SK-N-SH (cell line): ENCODE data around the gene ABCG4.
A peak's percentile ranks its signal among the peaks of the same experiment; 100 is the strongest.

ENCODE experiments used
- CHD2 ChIP-seq: fragments of 150-350 bp; IDR thresholded peaks from 2 replicates; pipeline ENCODE4 v1.6.1; 2018; ENCODE audit warnings: low read length; ENCODE audit not compliant: partially characterized antibody
- CTCF ChIP-seq: fragments of 200-600 bp; sonication (generic); IDR thresholded peaks from 2 replicates; pipeline ENCODE4 v1.6.1; 2017; ENCODE audit warnings: antibody characterized with exemption, mild to moderate bottlenecking, moderate library complexity
- EP300 ChIP-seq, 2 experiments: IDR thresholded peaks; 2 replicates each; pipeline versions ENCODE4 v1.4.0 to v1.6.1; 2012; ENCODE audit warnings: borderline replicate concordance in 1 of 2, low read depth in 1 of 2, low read length in 1 of 2
- EZH2phosphoT487 ChIP-seq: fragments of 200-600 bp; sonication (generic); IDR thresholded peaks from 2 replicates; pipeline ENCODE4 v1.6.1; 2017; ENCODE audit warnings: low read depth, mixed run types, mild to moderate bottlenecking, antibody characterized with exemption, moderate library complexity, borderline replicate concordance
- FOXJ3 ChIP-seq: sonication (generic); formaldehyde crosslinking; IDR thresholded peaks from 2 replicates; pipeline ENCODE4 v1.5.1; 2020; ENCODE audit warnings: mild to moderate bottlenecking, missing genetic modification reagents
- JUND ChIP-seq: IDR thresholded peaks from 2 replicates; pipeline ENCODE4 v1.4.0; 2012
- NFIC ChIP-seq: IDR thresholded peaks from 2 replicates; pipeline ENCODE4 v1.4.0; 2012; ENCODE audit warnings: borderline replicate concordance
- POLR2AphosphoS5 ChIP-seq: IDR thresholded peaks from 2 replicates; pipeline ENCODE4 v1.6.1; 2012; ENCODE audit warnings: low read depth, low read length
- RXRA ChIP-seq: IDR thresholded peaks from 2 replicates; pipeline ENCODE4 v1.4.0; 2012; ENCODE audit warnings: low read depth, mild to moderate bottlenecking, borderline replicate concordance
- USF1 ChIP-seq: IDR thresholded peaks from 2 replicates; pipeline ENCODE4 v1.4.0; 2012; ENCODE audit warnings: low read depth, borderline replicate concordance
- USF2 ChIP-seq: fragments of 150-350 bp; IDR thresholded peaks from 2 replicates; pipeline ENCODE4 v1.6.1; 2017; ENCODE audit warnings: antibody characterized with exemption, low read length, low read depth, borderline replicate concordance
- ZBTB33 ChIP-seq: IDR thresholded peaks from 2 replicates; pipeline ENCODE4 v1.4.0; 2012; ENCODE audit warnings: low read depth, borderline replicate concordance

- TF ChIP-seq FOXJ3 (no peak), CTCF (no peak), EZH2phosphoT487 (no peak), USF2 (no peak; the same call in 1 of the 2 replicates), JUND (peak; percentile 68), ZBTB33 (no peak), RXRA (no peak), USF1 (no peak), NFIC (no peak), EP300 (IDR thresholded peaks at IDR 0.05; ENCODE audit: borderline replicate concordance in 1 of 2, low read depth in 1 of 2, low read length in 1 of 2) (peak in 1 of 2 experiments; percentile 23; a peak in 1 of 4 replicates), POLR2AphosphoS5 (no peak), CHD2 (no peak)
Measured at GRCh38 chr11:119175493-119176077, 26.7 kb downstream of the ABCG4 start.
